OCI-LY7 (cell line): ENCODE results near the gene ARRB2. TPM values are rescaled to one million over a fixed set of nuclear protein-coding genes. Genes with fewer than 3 reads are reported as not detected.

Source experiments
- BruUV-seq: library from RNA; stranded (reverse); fragments of 400-500 nt; replicated peaks from 2 replicates; lab custom pipeline; 2021; lab: Mats Ljungman, UMichigan
- CTCF ChIA-PET: fragments of 300-600 bp; sonication (Branson Sonifier 250); formaldehyde crosslinking; loops from one replicate; lab custom pipeline; 2022; ENCODE audit warnings: antibody characterized with exemption; ENCODE audit not compliant: unreplicated experiment; lab: Charles Lee
- POLR2A ChIA-PET: fragments of 300-600 bp; sonication (Branson Sonifier 250); formaldehyde crosslinking; loops from one replicate; lab custom pipeline; 2022; ENCODE audit warnings: antibody characterized with exemption; lab: Charles Lee
- DNase-seq: peaks from one replicate; pipeline ENCODE4 v3.0.0-alpha.2; 2015; ENCODE audit warnings: low spot score
- H2AFZ ChIP-seq: fragments of 200-600 bp; sonication (generic), shearing (Covaris generic); 2 replicates; pipeline ENCODE4 v1.6.1; 2014; ENCODE audit warnings: mild to moderate bottlenecking, antibody characterized with exemption, low read length, moderate library complexity
- H3K27ac ChIP-seq: fragments of 200-600 bp; sonication (generic); 2 replicates; pipeline ENCODE4 v1.5.1; 2014; ENCODE audit warnings: mixed run types, low read depth, mild to moderate bottlenecking, moderate library complexity, low read length, inconsistent platforms; ENCODE audit not compliant: poor library complexity, severe bottlenecking
- H3K36me3 ChIP-seq: fragments of 200-600 bp; sonication (generic); 2 replicates; pipeline ENCODE4 v1.6.1; 2014; ENCODE audit warnings: mild to moderate bottlenecking, antibody characterized with exemption, low read length, moderate library complexity, mixed read lengths; ENCODE audit not compliant: insufficient read depth
- H3K4me1 ChIP-seq: fragments of 200-600 bp; sonication (generic); 2 replicates; pipeline ENCODE4 v1.5.1; 2014; ENCODE audit warnings: mild to moderate bottlenecking, low read length; ENCODE audit not compliant: insufficient read depth, poor library complexity, severe bottlenecking
- H3K4me2 ChIP-seq: fragments of 200-600 bp; sonication (generic); 2 replicates; pipeline ENCODE4 v1.6.1; 2014; ENCODE audit warnings: mild to moderate bottlenecking, low read length
- H3K4me3 ChIP-seq: fragments of 200-600 bp; sonication (generic); 2 replicates; pipeline ENCODE4 v1.5.1; 2014; ENCODE audit warnings: mild to moderate bottlenecking, low read depth, low read length; ENCODE audit not compliant: poor library complexity, severe bottlenecking
- H3K79me2 ChIP-seq: fragments of 200-600 bp; sonication (generic); 2 replicates; pipeline ENCODE4 v1.6.1; 2016; ENCODE audit warnings: low read depth, mild to moderate bottlenecking, low read length, moderate library complexity, mixed read lengths; ENCODE audit not compliant: insufficient read depth
- H3K9me2 ChIP-seq: fragments of 200-600 bp; sonication (generic); 2 replicates; pipeline ENCODE4 v1.6.1; 2016; ENCODE audit warnings: mild to moderate bottlenecking, low read length, mixed read lengths; ENCODE audit not compliant: insufficient read depth
- H3K9me3 ChIP-seq: fragments of 200-600 bp; sonication (generic); 2 replicates; pipeline ENCODE4 v1.6.1; 2014; ENCODE audit warnings: mild to moderate bottlenecking, mixed run types, low read length, mixed read lengths
- H4K20me1 ChIP-seq: fragments of 200-600 bp; sonication (generic); 2 replicates; pipeline ENCODE4 v1.6.1; 2014; ENCODE audit warnings: mild to moderate bottlenecking, antibody characterized with exemption, low read length, moderate library complexity, mixed read lengths; ENCODE audit not compliant: insufficient read depth
- EZH2phosphoT487 ChIP-seq: fragments of 200-600 bp; sonication (generic); IDR thresholded peaks from 2 replicates; pipeline ENCODE4 v1.6.1; 2018; ENCODE audit warnings: low read depth, borderline replicate concordance, mild to moderate bottlenecking, mixed run types, antibody characterized with exemption, low read length, moderate library complexity, mixed read lengths
- intact Hi-C: fragments of 100-400 bp; cut with micrococcal nuclease; formaldehyde crosslinking; loops from one replicate; pipeline ENCODE4 v1.10.0; 2022; ENCODE audit not compliant: unreplicated experiment
- total RNA-seq, 2 experiments: library from RNA; depleted of rRNA in 1 of 2; stranded (reverse); fragments of >200 nt in 1 of 2; shearing (Covaris generic) in 1 of 2; gene quantifications; 2 replicates each; pipeline ENCODE4 v1.2.3, GENCODE V29; 2014 to 2022
- TF ChIP-seq, protein P1 (sequence below): fragments of 200-600 bp; sonication (generic); conservative IDR thresholded peaks from 2 replicates; pipeline ENCODE4 v1.5.1; 2014; ENCODE audit warnings: mild to moderate bottlenecking, antibody characterized with exemption, low read length, moderate library complexity, mixed read lengths

Gene ARRB2
- total RNA-seq, 2 experiments from 2014 or later = 56.7 to 84.9 TPM

DNA sequence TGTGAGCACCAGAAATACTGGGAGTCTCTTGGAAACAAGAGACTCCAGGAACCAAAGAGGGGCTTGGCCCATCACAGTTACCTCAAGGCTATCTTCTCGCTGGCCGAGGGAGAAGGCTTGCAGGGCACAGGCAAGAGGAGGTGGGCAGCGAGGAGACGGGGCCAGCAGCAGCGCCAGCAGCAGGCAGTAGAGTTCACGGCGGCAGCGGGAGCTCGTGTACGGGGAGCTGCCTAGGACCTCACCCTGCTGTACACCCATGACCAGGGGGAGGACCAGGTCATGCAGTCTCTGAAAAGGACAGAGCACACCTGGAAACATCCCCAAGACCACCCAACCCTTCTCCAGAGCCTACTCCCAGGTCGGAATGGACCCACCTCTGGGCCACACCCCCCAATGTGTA is 37.3 kb upstream of the ARRB2 start:
- H3K27ac ChIP-seq = no peak overlapping the region
- H3K79me2 ChIP-seq = no peaks in the 10 kb centered on the region
- no peaks in the 10 kb centered on the region for H4K20me1 ChIP-seq
- H3K4me2 ChIP-seq = no peak overlapping the region
- POLR2A ChIA-PET = no interaction called here
- no peak overlapping the region for H2AFZ ChIP-seq
- H3K4me3 ChIP-seq = no peak overlapping the region
- intact Hi-C loops = no loop called here
- no peaks in the 10 kb centered on the region for H3K9me3 ChIP-seq
- H3K9me2 ChIP-seq = no peaks in the 10 kb centered on the region
- BruUV-seq = no TSS peak
- CTCF ChIA-PET = no interaction called here
- no peak for DNase-seq
- peaks cover 88% of the 10 kb centered on the region for H3K36me3 ChIP-seq
- no peaks in the 10 kb centered on the region for H3K4me1 ChIP-seq
- TF ChIP-seq, protein P1, sequence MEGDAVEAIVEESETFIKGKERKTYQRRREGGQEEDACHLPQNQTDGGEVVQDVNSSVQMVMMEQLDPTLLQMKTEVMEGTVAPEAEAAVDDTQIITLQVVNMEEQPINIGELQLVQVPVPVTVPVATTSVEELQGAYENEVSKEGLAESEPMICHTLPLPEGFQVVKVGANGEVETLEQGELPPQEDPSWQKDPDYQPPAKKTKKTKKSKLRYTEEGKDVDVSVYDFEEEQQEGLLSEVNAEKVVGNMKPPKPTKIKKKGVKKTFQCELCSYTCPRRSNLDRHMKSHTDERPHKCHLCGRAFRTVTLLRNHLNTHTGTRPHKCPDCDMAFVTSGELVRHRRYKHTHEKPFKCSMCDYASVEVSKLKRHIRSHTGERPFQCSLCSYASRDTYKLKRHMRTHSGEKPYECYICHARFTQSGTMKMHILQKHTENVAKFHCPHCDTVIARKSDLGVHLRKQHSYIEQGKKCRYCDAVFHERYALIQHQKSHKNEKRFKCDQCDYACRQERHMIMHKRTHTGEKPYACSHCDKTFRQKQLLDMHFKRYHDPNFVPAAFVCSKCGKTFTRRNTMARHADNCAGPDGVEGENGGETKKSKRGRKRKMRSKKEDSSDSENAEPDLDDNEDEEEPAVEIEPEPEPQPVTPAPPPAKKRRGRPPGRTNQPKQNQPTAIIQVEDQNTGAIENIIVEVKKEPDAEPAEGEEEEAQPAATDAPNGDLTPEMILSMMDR = no peak
- no peak for TF ChIP-seq EZH2phosphoT487

DNA sequence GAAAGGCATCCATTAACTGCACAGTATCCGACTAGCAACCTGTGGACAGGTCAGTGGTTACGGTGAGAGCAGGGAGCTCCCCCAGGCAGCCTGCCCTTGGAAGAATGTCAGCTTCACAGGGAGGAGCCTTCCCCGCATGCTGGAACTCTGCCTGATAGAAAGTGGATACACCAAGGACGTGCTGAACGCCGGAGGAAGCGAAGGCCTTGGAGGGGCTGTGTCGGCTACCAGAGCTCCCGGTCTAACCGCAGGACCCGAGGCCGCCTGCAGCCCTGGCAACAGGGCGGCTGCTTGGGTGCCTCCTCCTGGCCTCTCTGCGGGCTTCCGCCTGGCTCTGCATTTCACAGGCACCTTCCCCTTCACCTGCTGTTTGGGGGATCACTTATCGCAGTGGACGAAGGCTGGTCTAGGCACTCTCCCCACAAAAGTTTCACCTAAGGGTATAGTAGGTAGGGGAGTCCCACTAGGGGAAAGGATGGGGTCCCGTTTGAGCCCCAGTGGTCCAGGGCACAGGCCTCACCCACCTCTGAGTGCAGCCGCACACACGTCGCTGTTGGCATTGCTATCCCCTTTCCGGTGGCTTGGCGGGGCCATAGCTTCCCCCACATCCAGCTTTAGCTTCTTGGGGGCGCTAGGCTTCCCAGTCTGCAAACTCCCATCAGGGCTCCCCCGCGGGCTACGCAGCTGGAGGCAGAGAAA is 36.3 kb upstream of the ARRB2 start:
- TF ChIP-seq, protein P1 = no peak
- Histone ChIP-seq H3K4me1 (no peaks in the 10 kb centered on the region), H2AFZ (no peak overlapping the region), H3K4me2 (no peak overlapping the region), H3K27ac (no peak overlapping the region), H3K4me3 (no peak overlapping the region), H3K36me3 (peaks cover 98% of the 10 kb centered on the region), H3K9me2 (no peaks in the 10 kb centered on the region), H3K79me2 (no peaks in the 10 kb centered on the region), H4K20me1 (no peaks in the 10 kb centered on the region), H3K9me3 (no peaks in the 10 kb centered on the region)
- intact Hi-C loops = no loop called here
- ChIA-PET POLR2A (no interaction called here), CTCF (no interaction called here)
- BruUV-seq = no TSS peak
- DNase-seq = no peak

DNA sequence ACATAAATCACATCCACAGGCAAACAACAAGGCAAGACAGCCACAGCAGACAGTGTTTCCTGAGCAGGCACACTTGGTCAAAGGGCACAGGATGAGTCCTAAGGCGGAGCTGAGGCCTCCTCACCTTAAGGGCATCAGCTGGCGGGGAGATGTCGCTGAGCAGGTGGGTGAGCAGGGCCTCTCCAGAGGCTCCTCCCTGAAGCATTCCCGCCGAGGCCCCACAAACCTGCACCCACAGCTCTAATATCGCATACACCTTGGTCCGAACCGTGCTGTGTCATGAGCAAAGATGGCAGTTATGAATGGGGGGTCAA is 35.8 kb upstream of the ARRB2 start:
- no peak overlapping the region for H3K4me3 ChIP-seq
- no TSS peak for BruUV-seq
- POLR2A ChIA-PET = no interaction called here
- DNase-seq = no peak
- no peak overlapping the region for H3K27ac ChIP-seq
- H3K4me1 ChIP-seq = no peaks in the 10 kb centered on the region
- CTCF ChIA-PET = no interaction called here
- no peaks in the 10 kb centered on the region for H3K9me3 ChIP-seq
- no peak overlapping the region for H2AFZ ChIP-seq
- H3K79me2 ChIP-seq = no peaks in the 10 kb centered on the region
- no peaks in the 10 kb centered on the region for H3K9me2 ChIP-seq
- no peaks in the 10 kb centered on the region for H4K20me1 ChIP-seq
- TF ChIP-seq, protein P1 = no peak
- no peak for TF ChIP-seq EZH2phosphoT487
- no peak overlapping the region for H3K4me2 ChIP-seq
- intact Hi-C loops = no loop called here
- peaks cover 98% of the 10 kb centered on the region for H3K36me3 ChIP-seq
